Spleen (tissue), 11 donors: Measurements from ENCODE around the gene WDR47. TPM values are rescaled to one million over a fixed set of nuclear protein-coding genes. Genes with fewer than 3 reads are reported as not detected.
A peak's percentile ranks its signal among the peaks of the same experiment; 100 is the strongest.
"Not testable (repeated sequence)": the region's sequence is repeated elsewhere in the genome, so short reads cannot be mapped to it uniquely, and the experiment has no call there.

Source experiments
- DNase-seq: peaks from one replicate; pipeline ENCODE4 v3.0.0-alpha.2; 2020
- H3K27ac ChIP-seq, 8 donors: fragments of 200-600 bp; sonication (generic) in 7 of 8; 1 replicate in 4 of 8; 2 replicates in 4 of 8; pipeline versions ENCODE4 v1.5.0 to v1.8.0; 2016 to 2021; ENCODE audit warnings: inconsistent platforms in 4 of 8, mild to moderate bottlenecking in 4 of 8, moderate library complexity in 1 of 8
- H3K27me3 ChIP-seq, 7 donors: fragments of 200-600 bp; sonication (generic) in 6 of 7; replicated peaks in 1 of 7; 1 replicate in 4 of 7; 2 replicates in 3 of 7; pipeline versions ENCODE4 v1.5.0 to v1.8.0; 2016 to 2021; ENCODE audit warnings: inconsistent platforms in 3 of 7, mild to moderate bottlenecking in 1 of 7
- H3K36me3 ChIP-seq, 6 donors: fragments of 200-600 bp; sonication (generic) in 5 of 6; 1 replicate in 4 of 6; 2 replicates in 2 of 6; pipeline versions ENCODE4 v1.5.0 to v1.8.0; 2016 to 2021; ENCODE audit warnings: inconsistent platforms in 2 of 6
- H3K4me1 ChIP-seq, 6 donors: fragments of 200-600 bp; sonication (generic) in 5 of 6; 1 replicate in 3 of 6; 2 replicates in 3 of 6; pipeline versions ENCODE4 v1.5.0 to v1.8.0; 2016 to 2021; ENCODE audit warnings: inconsistent platforms in 3 of 6
- H3K4me3 ChIP-seq, 8 donors: fragments of 200-600 bp; sonication (generic) in 7 of 8; 1 replicate in 4 of 8; 2 replicates in 4 of 8; pipeline versions ENCODE4 v1.5.0 to v1.8.0; 2016 to 2021; ENCODE audit warnings: inconsistent platforms in 4 of 8, mild to moderate bottlenecking in 4 of 8, moderate library complexity in 2 of 8
- H3K9me3 ChIP-seq, 8 donors: fragments of 200-600 bp; sonication (generic) in 7 of 8; 1 replicate in 4 of 8; 2 replicates in 4 of 8; pipeline versions ENCODE4 v1.5.0 to v1.8.0; 2016 to 2021; ENCODE audit warnings: inconsistent platforms in 4 of 8
- CTCF ChIP-seq, 11 experiments: fragments of 200-600 bp in 7 of 11; fragments of 450-650 bp in 4 of 11; sonication (generic) in 4 of 11; IDR thresholded peaks in 8 of 11; conservative IDR thresholded peaks in 3 of 11; 1 replicate in 7 of 11; 2 replicates in 4 of 11; pipeline versions ENCODE4 v1.4.0 to v1.8.0; 2016 to 2021; ENCODE audit warnings: antibody characterized with exemption in 11 of 11, inconsistent platforms in 4 of 11, mild to moderate bottlenecking in 1 of 11
- POLR2A ChIP-seq, 3 donors: fragments of 450-650 bp; IDR thresholded peaks; one replicate each; pipeline ENCODE4 v1.5.1; 2017; ENCODE audit warnings: antibody characterized with exemption in 3 of 3, mild to moderate bottlenecking in 1 of 3
- POLR2AphosphoS5 ChIP-seq, 3 donors: sonication (generic); formaldehyde crosslinking; IDR thresholded peaks; one replicate each; pipeline ENCODE4 v1.5.1; 2017; ENCODE audit warnings: antibody characterized with exemption in 3 of 3
- WGBS, 5 donors: extraction: QIAGEN DNeasy Blood & Tissue Kit in 3 of 5; methylation state at CpG; one replicate each; pipeline versions ENCODE4 v1.1.5 to v1.1.7; 2013 to 2018; 5-methylcytosine and 5-hydroxymethylcytosine counted together
- intact Hi-C: fragments of 100-400 bp; cut with DNase I; formaldehyde crosslinking; loops from one replicate; pipeline ENCODE4 v1.15.0; 2023; ENCODE audit warnings: low total_unique reads
- polyA plus RNA-seq, 3 donors: library from polyadenylated mRNA; stranded (reverse); fragments of 200-250 nt; gene quantifications; one replicate each; pipeline ENCODE4 v1.2.1, GENCODE V29; 2013
- total RNA-seq, 7 donors: library from RNA; depleted of rRNA in 3 of 7; stranded (reverse); fragments of >200 nt in 3 of 7; fragmentation: NEBNext Ultra II Directional in 4 of 7; extraction: Animal tissue kit (Norgen Biotek cat#: 25700) in 4 of 7; gene quantifications; one replicate each; pipeline versions ENCODE4 v1.1.0 to v1.2.1, GENCODE V29; 2016 to 2021
- donor health status: healthy with polysubstance abuse.
- donor health status: DM: no; HTN: no; CAD: no; lungs with moderate emphysema.
- donor health status: DM: no; HTN: no; CAD: no.
- donor health status: Bipolar disorder and iron deficiency.
- donor health status: healthy.
- donor health status: DM: no; HTN: no; CAD: no.
- donor health status: DM: yes; HTN: yes; CAD: no.

Gene WDR47
- total and polyA plus RNA-seq, 10 donors: 1.9 to 20.1 (median 13.1) TPM

DNA sequence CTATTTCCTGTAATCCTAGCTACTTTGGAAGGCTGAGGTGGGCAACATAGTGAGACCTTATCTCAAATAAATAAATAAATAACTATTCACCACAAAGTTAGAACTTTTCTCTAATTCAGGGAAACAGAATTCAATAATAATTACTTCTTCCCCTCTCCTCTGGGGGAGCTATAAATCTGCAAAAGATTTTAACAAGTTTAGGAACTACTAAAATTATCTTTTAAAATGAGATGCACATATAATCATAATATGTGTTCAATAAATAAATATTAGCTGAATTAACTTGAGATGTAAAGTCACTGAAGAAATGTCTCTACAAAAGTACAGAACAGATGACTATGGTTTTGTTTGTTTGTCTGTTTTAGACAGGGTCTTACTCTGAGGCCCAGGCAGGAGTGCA is 14.1 kb downstream of the WDR47 start:
- intact Hi-C loops: no loop called here
- no peak overlapping the region for H3K4me3 ChIP-seq
- peaks cover 0 to 9% (median 2%) of the 10 kb centered on the region in 6 donors for H3K36me3 ChIP-seq
- no peaks in the 10 kb centered on the region for H3K4me1 ChIP-seq
- no peaks in the 10 kb centered on the region for H3K9me3 ChIP-seq
- no peak overlapping the region for H3K27ac ChIP-seq
- no peaks in the 10 kb centered on the region for H3K27me3 ChIP-seq
- TF ChIP-seq POLR2A (IDR thresholded peaks at IDR 0.05): no peak
- TF ChIP-seq POLR2AphosphoS5 (IDR thresholded peaks at IDR 0.05): no peak
- TF ChIP-seq CTCF (IDR thresholded peaks at IDR 0.05 in 8 of 11, conservative IDR thresholded peaks at IDR 0.05 in 3 of 11): peak in 1 of 11 experiments; percentile 6
- no peak for DNase-seq

DNA sequence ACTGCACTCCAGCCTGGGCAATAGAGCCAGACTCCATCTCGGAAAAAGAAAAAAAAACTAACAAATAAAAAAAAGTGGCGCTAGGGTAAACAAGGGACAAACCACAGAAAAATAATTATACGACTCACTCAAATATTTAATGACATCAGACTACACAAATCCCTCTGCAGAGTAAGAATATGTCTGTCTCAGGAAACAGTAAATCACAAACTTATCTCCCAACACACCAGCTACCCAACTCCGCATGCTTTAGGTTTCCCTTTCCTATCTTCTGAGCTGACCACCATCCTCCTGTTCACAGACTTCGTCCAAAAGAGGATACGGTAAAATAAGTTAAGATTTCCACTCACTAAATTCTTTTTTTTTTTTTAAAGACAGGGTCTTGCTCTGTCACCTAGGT is 16.2 kb downstream of the WDR47 start:
- H3K9me3 ChIP-seq: no peaks in the 10 kb centered on the region
- H3K27me3 ChIP-seq: no peaks in the 10 kb centered on the region
- no peak for DNase-seq
- TF ChIP-seq CTCF (IDR thresholded peaks at IDR 0.05 in 8 of 11, conservative IDR thresholded peaks at IDR 0.05 in 3 of 11) (no peak), POLR2A (IDR thresholded peaks at IDR 0.05) (no peak), POLR2AphosphoS5 (IDR thresholded peaks at IDR 0.05) (no peak)
- H3K4me1 ChIP-seq: no peaks in the 10 kb centered on the region
- no peak overlapping the region for H3K4me3 ChIP-seq
- no peak overlapping the region for H3K27ac ChIP-seq
- intact Hi-C loops: no loop called here
- peaks cover 0 to 27% (median 9%) of the 10 kb centered on the region in 6 donors for H3K36me3 ChIP-seq
- WGBS, 5 donors: 77 to 86% (median 80%) methylated on average over 6 of the region's 6 CpGs

DNA sequence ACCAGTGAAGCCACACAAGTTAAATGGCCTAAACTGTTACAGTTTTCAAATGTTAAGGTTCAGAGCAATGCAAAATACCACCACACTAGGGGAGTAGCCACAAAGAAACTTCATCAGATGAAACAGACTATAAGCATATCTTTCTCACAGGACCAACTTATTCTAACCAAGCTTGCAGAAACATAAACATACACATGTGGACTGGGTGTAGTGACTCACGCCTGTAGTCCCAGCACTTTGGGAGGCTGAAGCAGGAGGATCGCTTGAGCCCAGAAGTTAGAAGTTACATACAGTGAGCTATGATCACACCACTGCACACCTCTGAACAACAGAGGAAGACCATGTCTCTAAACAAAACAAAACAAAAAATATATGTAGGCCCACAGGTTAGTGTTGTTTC is 17.3 kb downstream of the WDR47 start:
- Histone ChIP-seq H3K36me3 (peaks cover 0 to 27% (median 9%) of the 10 kb centered on the region in 6 donors), H3K4me1 (no peaks in the 10 kb centered on the region), H3K9me3 (no peaks in the 10 kb centered on the region), H3K27ac (no peak overlapping the region), H3K27me3 (no peaks in the 10 kb centered on the region), H3K4me3 (no peak overlapping the region)
- DNase-seq: no peak
- intact Hi-C loops: no loop called here
- 91 to 100% (median 97%) methylated on average over 2 of the region's 2 CpGs for WGBS, 5 donors
- TF ChIP-seq POLR2A (IDR thresholded peaks at IDR 0.05) (no peak), POLR2AphosphoS5 (IDR thresholded peaks at IDR 0.05) (no peak), CTCF (IDR thresholded peaks at IDR 0.05 in 8 of 11, conservative IDR thresholded peaks at IDR 0.05 in 3 of 11) (no peak)

- H3K4me1 ChIP-seq: no peaks in the 10 kb centered on the region
- 87 to 95% (median 93%) methylated on average over 3 of the region's 3 CpGs for WGBS, 5 donors
- TF ChIP-seq POLR2AphosphoS5 (IDR thresholded peaks at IDR 0.05) (no peak), POLR2A (IDR thresholded peaks at IDR 0.05) (no peak), CTCF (IDR thresholded peaks at IDR 0.05 in 8 of 11, conservative IDR thresholded peaks at IDR 0.05 in 3 of 11) (no peak)
- H3K27ac ChIP-seq: no peak overlapping the region
- peaks cover 2 to 60% (median 22%) of the 10 kb centered on the region in 6 donors for H3K36me3 ChIP-seq
- H3K27me3 ChIP-seq: no peaks in the 10 kb centered on the region
- peaks cover 5 to 19% (median 14%) of the 10 kb centered on the region in 8 donors for H3K9me3 ChIP-seq
- intact Hi-C loops: no loop called here
- no peak for DNase-seq
- H3K4me3 ChIP-seq: no peak overlapping the region
Measured at GRCh38 chr1:109020693-109021257, 21.1 kb downstream of the WDR47 start.

- WGBS, 5 donors: 96 to 99% (median 97%) methylated on average over 6 of the region's 6 CpGs
- not testable (repeated sequence) for H3K4me1 ChIP-seq
- H3K36me3 ChIP-seq: peaks cover 2 to 78% (median 31%) of the 10 kb centered on the region in 6 donors
Measured at GRCh38 chr1:109017719-109018118, 24.2 kb downstream of the WDR47 start.

More at GRCh38 chr1:109017719-109018118, 24.2 kb downstream of the WDR47 start:
- intact Hi-C loops, H3K27ac ChIP-seq, DNase-seq, H3K4me3 ChIP-seq, H3K27me3 ChIP-seq: not testable (repeated sequence)
- H3K9me3 ChIP-seq: peaks cover 5 to 19% (median 14%) of the 10 kb centered on the region in 8 donors
